ENCODE data around the gene FPGS.

FPGS gene

GRCh38 chr9:127860260-127860659, 57.6 kb downstream of the FPGS start:
- no peak overlapping the region for H3K27ac ChIP-seq (ENCODE audit: low read length, poor library complexity, severe bottlenecking)
- no peak overlapping the region for H3K14ac ChIP-seq (ENCODE audit: low read length in 2 of 2)
- H3K36me3 ChIP-seq (ENCODE audit: control insufficient read depth in 1 of 2, insufficient read depth in 2 of 2, low read depth in 1 of 2, low read length in 2 of 2) = peaks cover 0 to 2% of the 10 kb centered on the region in 2 experiments
- H2BK5ac ChIP-seq (ENCODE audit: low read depth, low read length, poor library complexity, severe bottlenecking) = no peak overlapping the region
- peak overlapping the region; percentile 73 for H2BK15ac ChIP-seq (ENCODE audit: low read depth, poor library complexity, severe bottlenecking)
- H4K91ac ChIP-seq (ENCODE audit: low read length) = peak overlapping the region; percentile 36
- H3K9ac ChIP-seq (ENCODE audit: low read length) = no peak overlapping the region
- H3K4me1 ChIP-seq (ENCODE audit: control insufficient read depth, insufficient read depth, low read depth, low read length) = peaks cover 26% of the 10 kb centered on the region
- H2BK120ac ChIP-seq (ENCODE audit: low read depth, low read length) = peak overlapping the region; percentile 85
- no peak overlapping the region for H3K4me3 ChIP-seq (ENCODE audit: insufficient read depth in 1 of 2, low read depth in 1 of 2, low read length in 2 of 2)
- no peak overlapping the region for H3K23ac ChIP-seq (ENCODE audit: low read length in 2 of 2)
- no peak overlapping the region for H2AK5ac ChIP-seq (ENCODE audit: low read length, severe bottlenecking)
- no peaks in the 10 kb centered on the region for H3K9me3 ChIP-seq (ENCODE audit: control insufficient read depth, low read length)
- H2BK12ac ChIP-seq (ENCODE audit: low read length in 2 of 2) = peak overlapping the region; percentile 24 to 81
- WGBS = 58% methylated on average over 8 of the region's 8 CpGs
- H3K79me1 ChIP-seq (replicated peaks; ENCODE audit: low read length, poor library complexity, severe bottlenecking) = no peaks in the 10 kb centered on the region
- peak overlapping the region; percentile 53 to 66 for H3K4ac ChIP-seq (ENCODE audit: low read depth in 1 of 2, low read length in 2 of 2)
- H3K27me3 ChIP-seq (ENCODE audit: control insufficient read depth in 1 of 2, insufficient read depth in 1 of 2, low read length in 2 of 2) = no peaks in the 10 kb centered on the region
- H3K18ac ChIP-seq (ENCODE audit: low read depth in 1 of 2, low read length in 2 of 2) = peak overlapping the region; percentile 44 to 80
- H2AFZ ChIP-seq (ENCODE audit: low read depth, low read length) = no peak overlapping the region
- H3K4me2 ChIP-seq (ENCODE audit: low read length, poor library complexity, severe bottlenecking) = no peak overlapping the region
- DNase-seq = no peak
- H4K8ac ChIP-seq (ENCODE audit: low read length) = peak overlapping the region; percentile 45

GRCh38 chr9:127860779-127861178, 58.1 kb downstream of the FPGS start:
- Histone ChIP-seq H2BK5ac (ENCODE audit: low read depth, low read length, poor library complexity, severe bottlenecking) (no peak overlapping the region), H2BK120ac (ENCODE audit: low read depth, low read length) (peak overlapping the region; percentile 85), H4K91ac (ENCODE audit: low read length) (peak overlapping the region; percentile 36), H3K27me3 (ENCODE audit: control insufficient read depth in 1 of 2, insufficient read depth in 1 of 2, low read length in 2 of 2) (no peaks in the 10 kb centered on the region), H3K14ac (ENCODE audit: low read length in 2 of 2) (no peak overlapping the region), H2BK15ac (ENCODE audit: low read depth, poor library complexity, severe bottlenecking) (peak overlapping the region; percentile 73), H4K8ac (ENCODE audit: low read length) (peak overlapping the region; percentile 82), H3K23ac (ENCODE audit: low read length in 2 of 2) (no peak overlapping the region), H2AK5ac (ENCODE audit: low read length, severe bottlenecking) (no peak overlapping the region), H3K4ac (ENCODE audit: low read depth in 1 of 2, low read length in 2 of 2) (peak overlapping the region; percentile 0 to 66), H2AFZ (ENCODE audit: low read depth, low read length) (no peak overlapping the region), H3K18ac (ENCODE audit: low read depth in 1 of 2, low read length in 2 of 2) (peak overlapping the region; percentile 41 to 80), H3K27ac (ENCODE audit: low read length, poor library complexity, severe bottlenecking) (no peak overlapping the region), H3K36me3 (ENCODE audit: control insufficient read depth in 1 of 2, insufficient read depth in 2 of 2, low read depth in 1 of 2, low read length in 2 of 2) (peaks cover 1 to 7% of the 10 kb centered on the region in 2 experiments), H3K9ac (ENCODE audit: low read length) (no peak overlapping the region), H3K79me1 (replicated peaks; ENCODE audit: low read length, poor library complexity, severe bottlenecking) (no peaks in the 10 kb centered on the region), H3K4me1 (ENCODE audit: control insufficient read depth, insufficient read depth, low read depth, low read length) (peaks cover 27% of the 10 kb centered on the region), H3K4me3 (ENCODE audit: insufficient read depth in 1 of 2, low read depth in 1 of 2, low read length in 2 of 2) (no peak overlapping the region), H2BK12ac (ENCODE audit: low read length in 2 of 2) (peak overlapping the region; percentile 24 to 81), H3K4me2 (ENCODE audit: low read length, poor library complexity, severe bottlenecking) (no peak overlapping the region), H3K9me3 (ENCODE audit: control insufficient read depth, low read length) (no peaks in the 10 kb centered on the region)
- no peak for DNase-seq
- 96% methylated on average over 11 of the region's 11 CpGs for WGBS

- Histone ChIP-seq H3K9ac (ENCODE audit: low read length) (no peak overlapping the region), H2AK5ac (ENCODE audit: low read length, severe bottlenecking) (no peak overlapping the region), H3K27ac (ENCODE audit: low read length, poor library complexity, severe bottlenecking) (no peak overlapping the region), H2BK15ac (ENCODE audit: low read depth, poor library complexity, severe bottlenecking) (peak overlapping the region; percentile 75), H3K27me3 (ENCODE audit: control insufficient read depth in 1 of 2, insufficient read depth in 1 of 2, low read length in 2 of 2) (no peaks in the 10 kb centered on the region), H3K9me3 (ENCODE audit: control insufficient read depth, low read length) (no peaks in the 10 kb centered on the region), H3K4me2 (ENCODE audit: low read length, poor library complexity, severe bottlenecking) (no peak overlapping the region), H2AFZ (ENCODE audit: low read depth, low read length) (peak overlapping the region; percentile 32), H3K79me1 (replicated peaks; ENCODE audit: low read length, poor library complexity, severe bottlenecking) (no peaks in the 10 kb centered on the region), H2BK5ac (ENCODE audit: low read depth, low read length, poor library complexity, severe bottlenecking) (no peak overlapping the region), H3K23ac (ENCODE audit: low read length in 2 of 2) (peak overlapping the region in 1 of 2 experiments; percentile 75), H3K4ac (ENCODE audit: low read depth in 1 of 2, low read length in 2 of 2) (peak overlapping the region; percentile 81 to 99), H3K4me1 (ENCODE audit: control insufficient read depth, insufficient read depth, low read depth, low read length) (peaks cover 25% of the 10 kb centered on the region), H3K4me3 (ENCODE audit: insufficient read depth in 1 of 2, low read depth in 1 of 2, low read length in 2 of 2) (no peak overlapping the region), H2BK120ac (ENCODE audit: low read depth, low read length) (peak overlapping the region; percentile 75), H3K36me3 (ENCODE audit: control insufficient read depth in 1 of 2, insufficient read depth in 2 of 2, low read depth in 1 of 2, low read length in 2 of 2) (peaks cover 11 to 20% of the 10 kb centered on the region in 2 experiments), H2BK12ac (ENCODE audit: low read length in 2 of 2) (peak overlapping the region; percentile 91 to 98), H4K8ac (ENCODE audit: low read length) (peak overlapping the region; percentile 97), H4K91ac (ENCODE audit: low read length) (peak overlapping the region; percentile 99), H3K14ac (ENCODE audit: low read length in 2 of 2) (peak overlapping the region in 1 of 2 experiments; percentile 90), H3K18ac (ENCODE audit: low read depth in 1 of 2, low read length in 2 of 2) (peak overlapping the region; percentile 87 to 90)
- WGBS = 45% methylated on average over 23 of the region's 29 CpGs
- DNase-seq = peak; percentile 54
Measured at GRCh38 chr9:127862075-127863011, 59.7 kb downstream of the FPGS start.

GRCh38 chr9:127863191-127863621, 60.5 kb downstream of the FPGS start:
- Histone ChIP-seq H3K4me3 (ENCODE audit: insufficient read depth in 1 of 2, low read depth in 1 of 2, low read length in 2 of 2) (no peak overlapping the region), H2BK12ac (ENCODE audit: low read length in 2 of 2) (peak overlapping the region; percentile 62 to 74), H3K79me1 (replicated peaks; ENCODE audit: low read length, poor library complexity, severe bottlenecking) (no peaks in the 10 kb centered on the region), H3K27me3 (ENCODE audit: control insufficient read depth in 1 of 2, insufficient read depth in 1 of 2, low read length in 2 of 2) (no peaks in the 10 kb centered on the region), H3K27ac (ENCODE audit: low read length, poor library complexity, severe bottlenecking) (no peak overlapping the region), H4K91ac (ENCODE audit: low read length) (peak overlapping the region; percentile 37), H3K9ac (ENCODE audit: low read length) (no peak overlapping the region), H4K8ac (ENCODE audit: low read length) (peak overlapping the region; percentile 57), H2BK5ac (ENCODE audit: low read depth, low read length, poor library complexity, severe bottlenecking) (no peak overlapping the region), H2BK15ac (ENCODE audit: low read depth, poor library complexity, severe bottlenecking) (peak overlapping the region; percentile 34), H2AK5ac (ENCODE audit: low read length, severe bottlenecking) (no peak overlapping the region), H3K14ac (ENCODE audit: low read length in 2 of 2) (peak overlapping the region in 1 of 2 experiments; percentile 31), H3K9me3 (ENCODE audit: control insufficient read depth, low read length) (no peaks in the 10 kb centered on the region), H3K4ac (ENCODE audit: low read depth in 1 of 2, low read length in 2 of 2) (peak overlapping the region in 1 of 2 experiments; percentile 81), H3K4me2 (ENCODE audit: low read length, poor library complexity, severe bottlenecking) (no peak overlapping the region), H3K18ac (ENCODE audit: low read depth in 1 of 2, low read length in 2 of 2) (peak overlapping the region in 1 of 2 experiments; percentile 28), H2BK120ac (ENCODE audit: low read depth, low read length) (no peak overlapping the region), H3K23ac (ENCODE audit: low read length in 2 of 2) (no peak overlapping the region), H3K4me1 (ENCODE audit: control insufficient read depth, insufficient read depth, low read depth, low read length) (peaks cover 18% of the 10 kb centered on the region), H3K36me3 (ENCODE audit: control insufficient read depth in 1 of 2, insufficient read depth in 2 of 2, low read depth in 1 of 2, low read length in 2 of 2) (peaks cover 20 to 29% of the 10 kb centered on the region in 2 experiments), H2AFZ (ENCODE audit: low read depth, low read length) (no peak overlapping the region)
- WGBS = 79% methylated on average over 10 of the region's 13 CpGs
- no peak for DNase-seq
